ENCODE measurements around the gene DCAF8L2. TPM values are rescaled to one million over a fixed set of nuclear protein-coding genes. Genes with fewer than 3 reads are reported as not detected.
"Not testable (repeated sequence)": the region's sequence is repeated elsewhere in the genome, so short reads cannot be mapped to it uniquely, and the experiment has no call there.

DCAF8L2 gene
- total and polyA plus RNA-seq, 10 of the 15 experiments (the other 5 are each of a cell fraction or from before 2014, with no cell fraction given): not detected

DNA sequence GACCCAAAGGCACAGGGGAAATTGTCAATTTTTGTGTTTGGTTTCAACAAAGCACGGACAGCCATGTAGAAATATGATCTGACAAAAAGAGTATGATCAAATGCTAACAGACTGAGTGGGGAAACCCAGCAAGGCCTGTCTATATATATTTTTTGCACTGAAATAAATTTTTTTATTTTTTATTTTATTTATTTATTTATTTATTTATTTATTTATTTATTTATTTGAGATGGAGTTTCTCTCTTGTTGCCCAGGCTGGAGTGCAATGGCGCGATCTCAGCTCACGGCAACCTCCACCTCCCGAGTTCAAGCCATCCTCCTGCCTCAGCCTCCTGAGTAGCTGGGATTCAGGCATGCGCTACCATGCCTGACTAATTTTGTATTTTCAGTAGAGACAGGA is 49.0 kb upstream of the DCAF8L2 start:
- RAD21 ChIA-PET (ENCODE audit: unreplicated experiment); BruUV-seq (replicated peaks); CTCF ChIA-PET; ATAC-seq; H3K4me1 ChIP-seq (ENCODE audit: control insufficient read depth, insufficient read depth, low read length); H3K27ac ChIP-seq (ENCODE audit: control insufficient read depth, insufficient read depth); SMC1A ChIA-PET (ENCODE audit: uncharacterized antibody, unreplicated experiment); in situ Hi-C loops (cut with MboI); H3K27me3 ChIP-seq (replicated peaks in 1 of 2; ENCODE audit: control insufficient read depth in 2 of 2, insufficient read depth in 2 of 2, low read length in 1 of 2); H3K36me3 ChIP-seq (ENCODE audit: control insufficient read depth in 2 of 2, insufficient read depth in 2 of 2, low read length in 1 of 2); H3K4me2 ChIP-seq (ENCODE audit: control insufficient read depth, insufficient read depth); H4K20me1 ChIP-seq (ENCODE audit: control insufficient read depth, insufficient read depth); H3K9me3 ChIP-seq (replicated peaks; ENCODE audit: control insufficient read depth, insufficient read depth, low read length); intact Hi-C loops (cut with micrococcal nuclease; ENCODE audit: unreplicated experiment); DNase-seq (ENCODE audit: low read depth, low spot score); FAIRE-seq; H3K4me3 ChIP-seq; POLR2A ChIA-PET; H2AFZ ChIP-seq (ENCODE audit: control insufficient read depth, low read depth, low read length); H3K9ac ChIP-seq (ENCODE audit: control insufficient read depth, insufficient read depth, low read length); H3K79me2 ChIP-seq (ENCODE audit: control insufficient read depth, insufficient read depth, low read length): not testable (repeated sequence)
- WGBS (ENCODE audit: insufficient coverage, insufficient replicate concordance, low lambda C conversion rate, missing lambda C conversion rate): 67% methylated on average over 6 of the region's 6 CpGs

DNA sequence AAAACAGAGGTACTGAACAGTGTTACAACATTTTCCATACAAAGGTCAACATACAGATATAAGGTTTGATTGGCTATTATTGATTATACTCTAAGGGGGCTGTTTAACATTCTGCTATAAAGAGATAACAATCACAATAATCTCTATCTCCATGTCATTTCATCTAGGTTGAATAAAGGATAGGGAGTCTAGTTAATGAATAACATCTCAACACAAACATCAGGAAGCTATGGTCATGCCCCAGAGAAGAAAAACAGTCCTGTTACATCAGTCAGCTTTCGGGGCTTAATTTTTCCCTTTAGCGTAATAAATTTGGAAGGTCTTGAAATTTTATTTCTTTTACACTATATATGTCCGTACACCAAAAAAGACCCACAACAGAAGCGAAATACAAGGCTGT is 41.5 kb upstream of the DCAF8L2 start:
- no peak for FAIRE-seq
- WGBS (ENCODE audit: insufficient coverage, insufficient replicate concordance, low lambda C conversion rate, missing lambda C conversion rate): 26% methylated on average over 4 of the region's 4 CpGs
- TF ChIP-seq RFX5 (IDR thresholded peaks at IDR 0.05; ENCODE audit: low read depth, low read length): no peak
- TF ChIP-seq NBN (IDR thresholded peaks at IDR 0.05): no peak
- TF ChIP-seq EED (IDR thresholded peaks at IDR 0.05; ENCODE audit: low read depth): no peak
- TF ChIP-seq CBX3 (IDR thresholded peaks at IDR 0.05; ENCODE audit: borderline replicate concordance, low read depth): no peak
- TF ChIP-seq, protein P1, sequence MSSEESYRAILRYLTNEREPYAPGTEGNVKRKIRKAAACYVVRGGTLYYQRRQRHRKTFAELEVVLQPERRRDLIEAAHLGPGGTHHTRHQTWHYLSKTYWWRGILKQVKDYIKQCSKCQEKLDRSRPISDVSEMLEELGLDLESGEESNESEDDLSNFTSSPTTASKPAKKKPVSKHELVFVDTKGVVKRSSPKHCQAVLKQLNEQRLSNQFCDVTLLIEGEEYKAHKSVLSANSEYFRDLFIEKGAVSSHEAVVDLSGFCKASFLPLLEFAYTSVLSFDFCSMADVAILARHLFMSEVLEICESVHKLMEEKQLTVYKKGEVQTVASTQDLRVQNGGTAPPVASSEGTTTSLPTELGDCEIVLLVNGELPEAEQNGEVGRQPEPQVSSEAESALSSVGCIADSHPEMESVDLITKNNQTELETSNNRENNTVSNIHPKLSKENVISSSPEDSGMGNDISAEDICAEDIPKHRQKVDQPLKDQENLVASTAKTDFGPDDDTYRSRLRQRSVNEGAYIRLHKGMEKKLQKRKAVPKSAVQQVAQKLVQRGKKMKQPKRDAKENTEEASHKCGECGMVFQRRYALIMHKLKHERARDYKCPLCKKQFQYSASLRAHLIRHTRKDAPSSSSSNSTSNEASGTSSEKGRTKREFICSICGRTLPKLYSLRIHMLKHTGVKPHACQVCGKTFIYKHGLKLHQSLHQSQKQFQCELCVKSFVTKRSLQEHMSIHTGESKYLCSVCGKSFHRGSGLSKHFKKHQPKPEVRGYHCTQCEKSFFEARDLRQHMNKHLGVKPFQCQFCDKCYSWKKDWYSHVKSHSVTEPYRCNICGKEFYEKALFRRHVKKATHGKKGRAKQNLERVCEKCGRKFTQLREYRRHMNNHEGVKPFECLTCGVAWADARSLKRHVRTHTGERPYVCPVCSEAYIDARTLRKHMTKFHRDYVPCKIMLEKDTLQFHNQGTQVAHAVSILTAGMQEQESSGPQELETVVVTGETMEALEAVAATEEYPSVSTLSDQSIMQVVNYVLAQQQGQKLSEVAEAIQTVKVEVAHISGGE (CRISPR knock-in tag; IDR thresholded peaks at IDR 0.05): no peak
- TF ChIP-seq RB1 (IDR thresholded peaks at IDR 0.05; ENCODE audit: borderline replicate concordance): no peak
- TF ChIP-seq, protein P2, sequence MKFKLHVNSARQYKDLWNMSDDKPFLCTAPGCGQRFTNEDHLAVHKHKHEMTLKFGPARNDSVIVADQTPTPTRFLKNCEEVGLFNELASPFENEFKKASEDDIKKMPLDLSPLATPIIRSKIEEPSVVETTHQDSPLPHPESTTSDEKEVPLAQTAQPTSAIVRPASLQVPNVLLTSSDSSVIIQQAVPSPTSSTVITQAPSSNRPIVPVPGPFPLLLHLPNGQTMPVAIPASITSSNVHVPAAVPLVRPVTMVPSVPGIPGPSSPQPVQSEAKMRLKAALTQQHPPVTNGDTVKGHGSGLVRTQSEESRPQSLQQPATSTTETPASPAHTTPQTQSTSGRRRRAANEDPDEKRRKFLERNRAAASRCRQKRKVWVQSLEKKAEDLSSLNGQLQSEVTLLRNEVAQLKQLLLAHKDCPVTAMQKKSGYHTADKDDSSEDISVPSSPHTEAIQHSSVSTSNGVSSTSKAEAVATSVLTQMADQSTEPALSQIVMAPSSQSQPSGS (IDR thresholded peaks at IDR 0.05; ENCODE audit: low read length): no peak
- TF ChIP-seq, protein P3, sequence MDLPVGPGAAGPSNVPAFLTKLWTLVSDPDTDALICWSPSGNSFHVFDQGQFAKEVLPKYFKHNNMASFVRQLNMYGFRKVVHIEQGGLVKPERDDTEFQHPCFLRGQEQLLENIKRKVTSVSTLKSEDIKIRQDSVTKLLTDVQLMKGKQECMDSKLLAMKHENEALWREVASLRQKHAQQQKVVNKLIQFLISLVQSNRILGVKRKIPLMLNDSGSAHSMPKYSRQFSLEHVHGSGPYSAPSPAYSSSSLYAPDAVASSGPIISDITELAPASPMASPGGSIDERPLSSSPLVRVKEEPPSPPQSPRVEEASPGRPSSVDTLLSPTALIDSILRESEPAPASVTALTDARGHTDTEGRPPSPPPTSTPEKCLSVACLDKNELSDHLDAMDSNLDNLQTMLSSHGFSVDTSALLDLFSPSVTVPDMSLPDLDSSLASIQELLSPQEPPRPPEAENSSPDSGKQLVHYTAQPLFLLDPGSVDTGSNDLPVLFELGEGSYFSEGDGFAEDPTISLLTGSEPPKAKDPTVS (IDR thresholded peaks at IDR 0.05; ENCODE audit: low read depth, low read length): no peak
- TF ChIP-seq BCL11A (IDR thresholded peaks at IDR 0.05; ENCODE audit: low read depth, low read length): no peak
- no peak for TF ChIP-seq MTA3 (IDR thresholded peaks at IDR 0.05; ENCODE audit: borderline replicate concordance, low read length)
- TF ChIP-seq, protein P4, sequence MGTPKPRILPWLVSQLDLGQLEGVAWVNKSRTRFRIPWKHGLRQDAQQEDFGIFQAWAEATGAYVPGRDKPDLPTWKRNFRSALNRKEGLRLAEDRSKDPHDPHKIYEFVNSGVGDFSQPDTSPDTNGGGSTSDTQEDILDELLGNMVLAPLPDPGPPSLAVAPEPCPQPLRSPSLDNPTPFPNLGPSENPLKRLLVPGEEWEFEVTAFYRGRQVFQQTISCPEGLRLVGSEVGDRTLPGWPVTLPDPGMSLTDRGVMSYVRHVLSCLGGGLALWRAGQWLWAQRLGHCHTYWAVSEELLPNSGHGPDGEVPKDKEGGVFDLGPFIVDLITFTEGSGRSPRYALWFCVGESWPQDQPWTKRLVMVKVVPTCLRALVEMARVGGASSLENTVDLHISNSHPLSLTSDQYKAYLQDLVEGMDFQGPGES (IDR thresholded peaks at IDR 0.05): no peak
- no peak for TF ChIP-seq TCF3 (IDR thresholded peaks at IDR 0.05; ENCODE audit: borderline replicate concordance, insufficient read depth, low read depth, low read length)

More for the DNA sequence above, 41.5 kb upstream of the DCAF8L2 start:
- ChIA-PET SMC1A (ENCODE audit: uncharacterized antibody, unreplicated experiment) (no interaction called here), RAD21 (ENCODE audit: unreplicated experiment) (no interaction called here), CTCF (interaction anchor here (0.7 kb wide), 1 partner anchor 8 kb away, joined by 3 read pairs; no protein-coding TSS in a partner anchor), POLR2A (no interaction called here)
- no peaks in the 10 kb centered on the region for H3K9me3 ChIP-seq (replicated peaks; ENCODE audit: control insufficient read depth, insufficient read depth, low read length)
- no peaks in the 10 kb centered on the region for H4K20me1 ChIP-seq (ENCODE audit: control insufficient read depth, insufficient read depth)
- H3K27me3 ChIP-seq (replicated peaks in 1 of 2; ENCODE audit: control insufficient read depth in 2 of 2, insufficient read depth in 2 of 2, low read length in 1 of 2): no peaks in the 10 kb centered on the region
- intact Hi-C loops (cut with micrococcal nuclease; ENCODE audit: unreplicated experiment) (no loop called here), in situ Hi-C loops (cut with MboI) (no loop called here)
- no TSS peak for BruUV-seq (replicated peaks)
- no peaks in the 10 kb centered on the region for H3K79me2 ChIP-seq (ENCODE audit: control insufficient read depth, insufficient read depth, low read length)
- H3K4me3 ChIP-seq: no peak overlapping the region
- H2AFZ ChIP-seq (ENCODE audit: control insufficient read depth, low read depth, low read length): no peak overlapping the region
- H3K4me2 ChIP-seq (ENCODE audit: control insufficient read depth, insufficient read depth): no peak overlapping the region
- H3K27ac ChIP-seq (ENCODE audit: control insufficient read depth, insufficient read depth): no peak overlapping the region
- DNase-seq (ENCODE audit: low read depth, low spot score) (no peak), ATAC-seq (no peak)
- no peak overlapping the region for H3K9ac ChIP-seq (ENCODE audit: control insufficient read depth, insufficient read depth, low read length)
- H3K4me1 ChIP-seq (ENCODE audit: control insufficient read depth, insufficient read depth, low read length): no peaks in the 10 kb centered on the region
- no peaks in the 10 kb centered on the region for H3K36me3 ChIP-seq (ENCODE audit: control insufficient read depth in 2 of 2, insufficient read depth in 2 of 2, low read length in 1 of 2)

Data from GM12878 (cell line).